K562 (cell line): ENCODE data around the gene CELSR3. TPM values are rescaled to one million over a fixed set of nuclear protein-coding genes. Genes with fewer than 3 reads are reported as not detected.

Experiments used
- ATAC-seq: fragments of 200-7000 bp; cut with Tn5 transposase; 3 replicates; pipeline ENCODE4 v1.9.1; 2020; ENCODE audit warnings: moderate library complexity
- BruUV-seq: library from RNA; stranded (reverse); fragments of 400-500 nt; replicated peaks from 2 replicates; lab custom pipeline; 2021; lab: Mats Ljungman, UMichigan
- CTCF ChIA-PET: fragments of 300-600 bp; formaldehyde crosslinking; extraction: SDS; loops from one replicate; lab custom pipeline; 2021; ENCODE audit warnings: low intra/inter-chr PET ratio; lab: Yijun Ruan, JAX
- POLR2A ChIA-PET: fragments of 300-600, 350-650 bp; sonication (Branson Sonifier 250); formaldehyde crosslinking; extraction: SDS; loops from one replicate; lab custom pipeline; 2021; ENCODE audit warnings: antibody characterized with exemption, inconsistent platforms; lab: Yijun Ruan, JAX
- DNase-seq, 4 experiments: peaks; one replicate each; pipeline versions ENCODE4 v3.0.0 to v3.0.0-alpha.2; 2011 to 2018; ENCODE audit warnings: low spot score in 3 of 4, mixed read lengths in 3 of 4; ENCODE audit errors: extremely low read depth in 1 of 4
- FAIRE-seq: peaks from 2 replicates; lab custom pipeline; 2011; peaks lifted over from hg19 to GRCh38; lab: Jason Lieb, UNC
- H2AFZ ChIP-seq: 2 replicates; pipeline ENCODE4 v1.6.0; 2011; ENCODE audit warnings: low read depth, low read length, control low read depth, inconsistent platforms
- H3K27ac ChIP-seq: fragments of 200-600 bp; 3 replicates; pipeline ENCODE4 v1.8.0; 2011; ENCODE audit warnings: low read depth, mild to moderate bottlenecking, control low read depth, inconsistent platforms, low read length, moderate library complexity, mixed read lengths; ENCODE audit errors: extremely low read depth
- H3K27me3 ChIP-seq, 2 experiments: fragments of 300-600 bp in 1 of 2; 2 replicates in 1 of 2; 3 replicates in 1 of 2; pipeline versions ENCODE4 v1.6.0 to v1.8.0; 2011; ENCODE audit warnings: inconsistent platforms in 2 of 2, low read length in 2 of 2, mild to moderate bottlenecking in 1 of 2, mixed read lengths in 1 of 2, moderate library complexity in 1 of 2; ENCODE audit not compliant: control insufficient read depth in 2 of 2, insufficient read depth in 2 of 2
- H3K36me3 ChIP-seq: fragments of 300-600 bp; 3 replicates; pipeline ENCODE4 v1.8.0; 2011; ENCODE audit warnings: mild to moderate bottlenecking, low read length, inconsistent platforms; ENCODE audit not compliant: control insufficient read depth, insufficient read depth
- H3K4me1 ChIP-seq, 2 experiments: fragments of 200-600 bp in 1 of 2; replicated peaks in 1 of 2; 2 replicates in 1 of 2; 3 replicates in 1 of 2; pipeline versions ENCODE4 v1.5.1 to v1.8.0; 2011; ENCODE audit warnings: inconsistent platforms in 2 of 2, low read length in 2 of 2, mild to moderate bottlenecking in 1 of 2, mixed read lengths in 1 of 2, moderate library complexity in 1 of 2; ENCODE audit not compliant: control insufficient read depth in 2 of 2, insufficient read depth in 2 of 2
- H3K4me2 ChIP-seq: 2 replicates; pipeline ENCODE4 v1.6.1; 2011; ENCODE audit warnings: low read length, control low read depth, inconsistent platforms, mixed read lengths; ENCODE audit not compliant: insufficient read depth
- H3K4me3 ChIP-seq: fragments of 200-600 bp; sonication (generic), shearing (Covaris generic); 2 replicates; pipeline ENCODE4 v1.5.1; 2016; ENCODE audit warnings: control low read depth, inconsistent platforms
- H3K79me2 ChIP-seq: fragments of 200-600 bp; 3 replicates; pipeline ENCODE4 v1.8.0; 2011; ENCODE audit warnings: low read length, inconsistent platforms; ENCODE audit not compliant: control insufficient read depth, insufficient read depth
- H3K9ac ChIP-seq, 2 experiments: 2 replicates each; pipeline versions ENCODE4 v1.6.0 to v1.6.1; 2011; ENCODE audit warnings: low read depth in 2 of 2, low read length in 2 of 2, control low read depth in 1 of 2, inconsistent platforms in 1 of 2, mild to moderate bottlenecking in 1 of 2, mixed read lengths in 1 of 2; ENCODE audit not compliant: insufficient read depth in 1 of 2
- H3K9me1 ChIP-seq: one replicate; pipeline ENCODE4 v1.6.0; 2011; ENCODE audit warnings: inconsistent platforms, mild to moderate bottlenecking, low read length, moderate library complexity; ENCODE audit not compliant: control insufficient read depth, insufficient read depth
- H3K9me3 ChIP-seq: replicated peaks from 2 replicates; pipeline ENCODE4 v1.5.1; 2011; ENCODE audit warnings: low read depth, low read length, inconsistent platforms; ENCODE audit not compliant: control insufficient read depth, insufficient read depth
- H4K20me1 ChIP-seq: replicated peaks from 2 replicates; pipeline ENCODE4 v1.6.1; 2011; ENCODE audit warnings: low read length, inconsistent platforms, mixed read lengths; ENCODE audit not compliant: control insufficient read depth, insufficient read depth
- CBX3 ChIP-seq, 2 experiments: IDR thresholded peaks; 1 replicate in 1 of 2; 2 replicates in 1 of 2; pipeline ENCODE4 v1.6.1; 2012; ENCODE audit warnings: inconsistent platforms in 2 of 2, low read length in 2 of 2, borderline replicate concordance in 1 of 2, control low read depth in 1 of 2
- CEBPB ChIP-seq: fragments of 450-650 bp; IDR thresholded peaks from 2 replicates; pipeline ENCODE4 v1.6.1; 2016; ENCODE audit warnings: missing genetic modification characterization, missing compliant biosample characterization
- DPF2 ChIP-seq: fragments of 450-650 bp; IDR thresholded peaks from 2 replicates; pipeline ENCODE4 v1.6.1; 2016
- HCFC1 ChIP-seq: IDR thresholded peaks from 2 replicates; pipeline ENCODE4 v1.6.1; 2012; ENCODE audit warnings: low read depth, low read length, improper control_type of control experiment
- HES1 ChIP-seq: fragments of 450-650 bp; IDR thresholded peaks from 2 replicates; pipeline ENCODE4 v1.6.1; 2016; ENCODE audit warnings: low read depth, mild to moderate bottlenecking, moderate library complexity
- LEF1 ChIP-seq: fragments of 450-650 bp; IDR thresholded peaks from 2 replicates; pipeline ENCODE4 v1.6.1; 2016; ENCODE audit warnings: mild to moderate bottlenecking
- MYNN ChIP-seq, 2 experiments: sonication (generic); formaldehyde crosslinking in 1 of 2; IDR thresholded peaks; 2 replicates each; pipeline versions ENCODE4 v1.5.0 to v1.6.1; 2016 to 2020; ENCODE audit warnings: antibody characterized with exemption in 1 of 2, missing genetic modification reagents in 1 of 2
- PHF21A ChIP-seq: fragments of 450-650 bp; IDR thresholded peaks from 2 replicates; pipeline ENCODE4 v1.6.1; 2017; ENCODE audit warnings: low read depth, borderline replicate concordance
- STAT6 ChIP-seq: sonication (generic); formaldehyde crosslinking; IDR thresholded peaks from 2 replicates; pipeline ENCODE4 v1.8.1; 2023; ENCODE audit warnings: mild to moderate bottlenecking, missing genetic modification reagents
- USF2 ChIP-seq: sonication (generic); formaldehyde crosslinking; IDR thresholded peaks from 2 replicates; pipeline ENCODE4 v1.5.0; 2020; ENCODE audit warnings: missing genetic modification reagents
- VEZF1 ChIP-seq: fragments of 200-800 bp; sonication (Bioruptor generic); IDR thresholded peaks from 2 replicates; pipeline ENCODE4 v1.6.1; 2017; ENCODE audit warnings: missing genetic modification characterization, missing compliant biosample characterization
- ZNF140 ChIP-seq: fragments of 250-450 bp; sonication (Bioruptor Pico); IDR thresholded peaks from 2 replicates; pipeline ENCODE4 v1.8.0; 2021; ENCODE audit warnings: moderate library complexity, mild to moderate bottlenecking, inconsistent platforms
- ZNF239 ChIP-seq: fragments of 250-450 bp; sonication (Bioruptor Pico); IDR thresholded peaks from 2 replicates; pipeline ENCODE4 v1.4.0; 2020; ENCODE audit warnings: mild to moderate bottlenecking
- WGBS: fragments of 100-300 bp; shearing (Covaris generic); methylation state at CpG from one replicate; pipeline ENCODE4 v1.1.6; 2016; ENCODE audit warnings: low coverage, mixed read lengths; ENCODE audit not compliant: insufficient coverage; ENCODE audit errors: missing lambda C conversion rate; 5-methylcytosine and 5-hydroxymethylcytosine counted together
- in situ Hi-C: fragments of 300-500 bp; cut with MboI; formaldehyde crosslinking; loops from 4 replicates; pipeline ENCODE4 v1.15.0; 2018; ENCODE audit warnings: inconsistent platforms, mixed read lengths
- intact Hi-C: fragments of 100-400 bp; cut with micrococcal nuclease; formaldehyde crosslinking; loops from 2 replicates; pipeline ENCODE4 v1.14.2; 2022
- polyA plus RNA-seq, 8 experiments: library from polyadenylated mRNA; depleted of rRNA in 4 of 8; stranded (reverse) in 5 of 8; unstranded in 3 of 8; fragments of >200 nt; fragmentation: Nextera tagmentation in 2 of 8; fragmentation: Illumina TruSeq in 1 of 8; extraction: Ambion mirVana in 2 of 8; extraction: Trizol in 1 of 8; gene quantifications; 2 replicates each; pipeline versions ENCODE4 v1.2.1 to v1.2.3, GENCODE V29; 2011 to 2014; ENCODE audit warnings: inconsistent platforms in 1 of 8, missing spikeins in 1 of 8
- total RNA-seq, 7 experiments: library from RNA; depleted of rRNA in 6 of 7; stranded (reverse); fragments of >200 nt in 6 of 7; fragmentation: Illumina TruSeq in 2 of 7; extraction: Trizol in 2 of 7; gene quantifications; 2 replicates each; pipeline versions ENCODE4 v1.2.1 to v1.2.3, GENCODE V29; 2011 to 2021; ENCODE audit warnings: low replicate concordance in 1 of 7

Gene CELSR3
- total and polyA plus RNA-seq, 9 of the 15 experiments (the other 6 are each of a cell fraction or from before 2014, with no cell fraction given), result 0.10 to 2.7 (median 0.76) TPM

GRCh38 chr3:48599077-48599501, 63.6 kb downstream of the CELSR3 start:
- FAIRE-seq (no peak), ATAC-seq (no peak), DNase-seq (no peak)
- BruUV-seq, result no TSS peak
- POLR2A ChIA-PET, result interaction anchor here (0.5 to 1.6 kb wide), 3 partner anchors 9 to 26 kb away, joined by 3 to 5 read pairs (median 3); no protein-coding TSS in a partner anchor
- Histone ChIP-seq H3K27ac (no peak overlapping the region), H3K27me3 (no peaks in the 10 kb centered on the region), H3K9me3 (no peaks in the 10 kb centered on the region), H3K9me1 (no peaks in the 10 kb centered on the region), H2AFZ (no peak overlapping the region), H3K4me2 (no peak overlapping the region), H3K4me1 (peaks cover 12 to 29% of the 10 kb centered on the region in 2 experiments; a peak in 4 of 5 replicates)
- intact Hi-C loops, result no loop called here
- TF ChIP-seq ZNF239 (CRISPR knock-in tag) (no peak), PHF21A (no peak), CBX3 (IDR thresholded peaks at IDR 0.05; ENCODE audit: borderline replicate concordance in 1 of 2, low read length in 2 of 2) (no peak), LEF1 (no peak), VEZF1 (no peak), MYNN (IDR thresholded peaks at IDR 0.05) (no peak), MYNN (CRISPR knock-in tag; IDR thresholded peaks at IDR 0.05) (no peak), CEBPB (tag) (no peak), STAT6 (CRISPR knock-in tag) (no peak), HES1 (no peak), HCFC1 (no peak), DPF2 (no peak), USF2 (CRISPR knock-in tag) (no peak), ZNF140 (CRISPR knock-in tag) (no peak)
- TF ChIP-seq, all 486 proteins: peak for 0
- Histone ChIP-seq H3K4me3 (no peak overlapping the region), H3K9ac (no peak overlapping the region), H3K36me3 (peaks cover 65% of the 10 kb centered on the region; the same call in 2 of the 3 replicates), H4K20me1 (no peaks in the 10 kb centered on the region), H3K79me2 (no peaks in the 10 kb centered on the region)
- WGBS, result 90% methylated on average over 10 of the region's 11 CpGs
- in situ Hi-C loops, result no loop called here
- CTCF ChIA-PET, result no interaction called here
